HG03354 (cell line): ENCODE measurements around the gene KCNG4.

Experiments
- ATAC-seq: cut with Tn5 transposase; IDR thresholded peaks from one replicate; pipeline ENCODE4 v1.9.1; 2021; ENCODE audit warnings: mild to moderate bottlenecking; ENCODE audit not compliant: unreplicated experiment, poor library complexity, severe bottlenecking

Gene KCNG4

DNA sequence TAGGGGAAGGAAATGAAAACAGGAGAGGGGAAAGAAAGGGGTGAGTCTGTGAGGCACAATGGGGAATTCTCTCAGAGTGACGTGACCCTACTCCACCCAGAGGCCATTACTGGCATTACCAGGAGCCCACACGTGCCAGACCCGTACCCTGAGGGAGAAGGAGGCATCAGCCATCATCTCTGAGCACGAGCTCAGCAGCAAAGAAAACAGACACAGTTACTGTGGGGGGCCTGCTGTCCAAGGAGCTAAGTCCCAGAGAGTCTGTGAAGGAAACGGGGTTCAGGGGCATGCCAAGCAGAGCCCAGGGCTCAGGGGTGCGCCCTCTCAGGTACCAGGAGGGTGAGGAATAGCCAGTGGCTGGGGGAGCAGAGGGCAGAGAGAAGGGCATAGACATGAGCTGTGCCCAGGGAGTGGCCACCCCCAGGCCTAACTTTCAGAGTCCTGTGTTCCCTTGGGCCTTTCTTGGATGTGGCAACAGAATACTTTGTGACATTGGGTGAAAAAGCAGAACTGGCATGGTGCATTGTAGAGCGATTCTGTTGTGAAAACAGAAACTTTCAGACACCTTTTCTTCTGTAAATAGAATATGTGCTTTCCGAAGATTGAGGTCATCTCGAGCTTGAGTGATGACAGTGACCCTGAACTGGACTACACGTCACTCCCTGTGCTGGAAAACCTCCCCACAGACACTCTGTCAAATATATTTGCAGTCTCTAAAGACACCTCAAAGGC, 64.3 kb downstream of the KCNG4 start:
- ATAC-seq, result peak; percentile 82

DNA sequence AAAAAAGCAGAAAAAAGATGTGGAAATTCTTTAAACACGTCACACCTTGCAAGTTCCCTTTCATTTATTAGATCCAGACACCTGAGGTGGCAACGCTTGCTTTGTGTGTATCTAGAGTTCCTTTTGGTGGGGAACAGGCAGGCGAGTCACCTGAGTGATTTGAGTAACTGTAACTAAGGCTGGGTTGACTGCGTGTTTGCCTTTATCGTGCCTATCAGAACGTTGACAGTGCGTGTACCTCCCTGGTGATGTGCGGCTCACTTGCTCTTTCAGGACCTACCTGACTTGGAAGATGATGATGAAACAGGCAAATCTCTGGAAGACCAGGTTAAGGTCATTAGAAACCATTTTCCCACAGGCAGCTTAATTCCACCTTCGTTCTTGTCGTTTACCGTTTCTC, 65.4 kb downstream of the KCNG4 start:
- no peak for ATAC-seq

DNA sequence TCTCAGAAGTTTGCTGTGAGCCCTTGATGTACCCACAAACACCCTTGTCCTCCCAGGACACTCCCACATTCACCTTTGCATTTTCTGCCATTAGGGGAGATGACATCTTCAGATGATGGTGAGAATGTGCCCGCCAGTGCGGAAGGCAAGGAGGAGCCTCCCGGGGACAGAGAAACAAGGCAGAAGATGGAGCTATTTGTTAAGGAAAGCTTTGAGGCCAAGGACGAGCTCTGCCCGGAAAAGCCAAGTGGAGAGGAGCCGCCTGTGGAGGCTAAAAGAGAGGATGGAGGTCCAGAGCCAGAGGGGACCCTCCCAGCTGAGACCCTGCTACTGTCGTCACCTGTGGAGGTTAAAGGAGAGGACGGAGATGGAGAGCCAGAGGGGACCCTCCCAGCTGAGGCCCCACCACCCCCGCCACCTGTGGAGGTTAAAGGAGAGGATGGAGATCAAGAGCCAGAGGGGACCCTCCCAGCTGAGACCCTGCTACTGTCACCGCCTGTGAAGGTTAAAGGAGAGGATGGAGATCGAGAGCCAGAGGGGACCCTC, 70.0 kb downstream of the KCNG4 start:
- no peak for ATAC-seq
